ENCODE results near the gene HSD17B11. TPM values are rescaled to one million over a fixed set of nuclear protein-coding genes. Genes with fewer than 3 reads are reported as not detected.

HSD17B11 gene, protein sequence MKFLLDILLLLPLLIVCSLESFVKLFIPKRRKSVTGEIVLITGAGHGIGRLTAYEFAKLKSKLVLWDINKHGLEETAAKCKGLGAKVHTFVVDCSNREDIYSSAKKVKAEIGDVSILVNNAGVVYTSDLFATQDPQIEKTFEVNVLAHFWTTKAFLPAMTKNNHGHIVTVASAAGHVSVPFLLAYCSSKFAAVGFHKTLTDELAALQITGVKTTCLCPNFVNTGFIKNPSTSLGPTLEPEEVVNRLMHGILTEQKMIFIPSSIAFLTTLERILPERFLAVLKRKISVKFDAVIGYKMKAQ
- 31.8 and 43.9 TPM in 2 replicates for total RNA-seq

DNA sequence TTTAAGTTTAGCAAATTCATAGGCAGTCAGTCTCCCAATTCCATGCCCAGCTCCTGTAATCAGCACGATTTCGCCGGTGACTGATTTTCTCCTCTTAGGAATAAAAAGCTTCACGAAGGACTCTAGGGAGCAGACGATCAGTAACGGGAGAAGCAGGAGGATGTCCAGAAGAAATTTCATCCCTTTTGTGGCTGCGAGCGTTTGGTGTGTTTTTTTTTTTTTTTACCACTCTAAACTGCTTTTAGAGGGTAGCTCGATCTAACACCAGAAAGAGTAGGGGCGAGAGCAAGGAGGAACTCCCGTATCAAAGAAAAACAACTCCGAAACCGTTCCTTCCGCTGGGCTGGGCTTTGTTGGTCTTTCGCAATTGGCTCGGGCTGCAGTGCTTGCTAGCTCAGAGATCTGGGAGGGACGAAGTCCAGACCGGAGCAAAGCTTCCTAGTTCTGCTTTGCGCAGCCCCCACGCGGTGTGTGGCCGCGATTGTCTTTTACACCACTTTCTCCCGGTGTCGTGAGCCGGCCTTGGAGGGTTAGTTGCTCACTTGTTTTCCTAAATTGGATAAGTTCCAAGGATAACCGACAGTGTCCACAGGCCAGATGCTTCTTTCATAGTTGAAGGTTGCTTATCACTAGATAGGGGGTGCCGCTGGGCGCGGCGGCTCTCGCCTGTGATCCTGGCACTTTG, at the start of gene HSD17B11:
HSD17B11 (minus strand) TSS at position 298 of the 685 bp plus-strand sequence; CDS start at position 180, 118 bp downstream.

DNA sequence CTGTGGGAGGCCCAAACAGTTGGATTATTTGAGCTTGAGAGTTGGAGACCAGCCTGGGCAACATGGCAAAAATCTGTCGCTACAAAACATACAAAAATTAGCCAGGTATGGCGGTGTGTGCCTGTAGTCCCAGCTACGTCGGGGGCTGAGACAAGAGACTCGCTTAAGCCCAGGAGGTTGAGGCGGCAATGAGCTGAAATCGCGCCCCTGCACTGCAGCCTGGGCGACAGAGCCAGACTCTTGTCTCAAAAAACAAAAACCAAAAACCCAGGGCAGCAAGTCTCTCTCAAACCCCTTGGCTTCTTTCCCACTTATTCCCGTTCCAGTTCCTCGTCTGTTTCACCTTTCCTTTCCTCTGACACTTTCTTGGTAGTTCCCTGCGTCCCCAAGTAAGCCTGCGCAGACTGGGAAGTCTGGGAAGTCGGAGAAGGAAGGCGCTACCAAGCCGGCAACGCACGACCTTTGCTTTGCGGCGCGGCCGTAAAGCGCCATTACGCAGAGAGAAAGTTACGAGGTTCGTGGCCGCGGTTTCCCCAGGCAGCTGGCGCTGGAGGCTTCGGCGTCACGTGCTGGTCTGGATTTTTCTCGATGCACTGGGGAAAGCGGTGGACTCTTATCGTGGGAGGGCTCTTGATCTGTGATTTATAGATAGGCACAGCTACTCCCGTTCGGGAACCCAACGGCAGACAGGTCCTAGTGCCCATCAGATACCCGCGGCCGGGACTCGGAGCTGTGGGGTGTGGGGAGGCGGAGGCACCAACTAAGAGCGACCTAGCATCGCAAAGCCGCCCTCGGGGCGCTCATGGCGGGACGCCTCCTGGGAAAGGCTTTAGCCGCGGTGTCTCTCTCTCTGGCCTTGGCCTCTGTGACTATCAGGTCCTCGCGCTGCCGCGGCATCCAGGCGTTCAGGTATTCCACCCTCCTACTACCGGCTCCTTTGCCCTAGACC, 31.4 kb upstream of the HSD17B11 start, which contains the start of gene NUDT9:
NUDT9 (plus strand) TSS at position 470 of the 949 bp plus-strand sequence; CDS start at position 803, 333 bp downstream.

DNA sequence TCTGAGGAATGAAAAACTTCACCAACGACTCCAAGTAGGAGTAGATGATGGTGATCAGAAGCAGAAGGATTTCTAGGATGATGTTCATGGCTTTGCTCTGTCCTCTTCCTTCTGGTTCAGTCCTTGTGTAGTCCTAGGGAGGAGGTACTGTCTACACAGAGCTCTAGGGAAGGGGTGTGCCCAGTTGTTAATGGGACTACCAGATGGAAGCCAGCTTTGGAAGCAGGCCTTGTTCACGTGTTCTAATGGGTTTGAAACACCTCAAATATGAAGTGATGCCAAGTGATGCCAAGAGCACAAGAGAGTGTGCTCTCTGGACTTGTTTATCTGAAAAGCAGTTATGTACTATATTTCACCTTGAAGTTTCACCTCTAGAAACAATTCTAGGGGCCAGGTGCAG, 68.2 kb downstream of the HSD17B11 start, which contains the start of gene HSD17B13:
HSD17B13 (minus strand) TSS at position 129 of the 400 bp plus-strand sequence; CDS start at position 88, 41 bp downstream.

Other genes with a start within 250 kb of the HSD17B11 start
- 3.0 and 5.3 TPM in 2 replicates for gene KLHL8, start 170.6 kb downstream of the HSD17B11 start, total RNA-seq
- 0.60 TPM in 1 of 2 replicates, not detected in the other for gene HSD17B13, start 68.3 kb downstream of the HSD17B11 start, total RNA-seq
- 21.5 and 30.7 TPM in 2 replicates for gene NUDT9, start 31.4 kb upstream of the HSD17B11 start, total RNA-seq
- gene SPARCL1, start 138.2 kb upstream of the HSD17B11 start, total RNA-seq: 7.5 and 370 TPM in 2 replicates
- not detected in 2 replicates for gene DSPP, start 217.3 kb upstream of the HSD17B11 start, total RNA-seq